T-helper 2 cell treated with Interferon-gamma antibody and Interleukin-4, amounts not matched to agents 100 ng/mL and 5 ng/mL, for 36 hours (primary cell): ENCODE results near the gene SLC12A8. TPM values are rescaled to one million over a fixed set of nuclear protein-coding genes. Genes with fewer than 3 reads are reported as not detected.

Experiments used
- intact Hi-C: fragments of 100-400 bp; cut with micrococcal nuclease; formaldehyde crosslinking; loops from one replicate; pipeline ENCODE4 v1.15.1; 2023
- total RNA-seq: library from RNA; stranded (reverse); gene quantifications from 2 replicates; pipeline ENCODE4 v1.2.3, GENCODE V29; 2022

The SLC12A8 gene
- total RNA-seq, 1 donor from 2014 or later, result 0.32 TPM

DNA sequence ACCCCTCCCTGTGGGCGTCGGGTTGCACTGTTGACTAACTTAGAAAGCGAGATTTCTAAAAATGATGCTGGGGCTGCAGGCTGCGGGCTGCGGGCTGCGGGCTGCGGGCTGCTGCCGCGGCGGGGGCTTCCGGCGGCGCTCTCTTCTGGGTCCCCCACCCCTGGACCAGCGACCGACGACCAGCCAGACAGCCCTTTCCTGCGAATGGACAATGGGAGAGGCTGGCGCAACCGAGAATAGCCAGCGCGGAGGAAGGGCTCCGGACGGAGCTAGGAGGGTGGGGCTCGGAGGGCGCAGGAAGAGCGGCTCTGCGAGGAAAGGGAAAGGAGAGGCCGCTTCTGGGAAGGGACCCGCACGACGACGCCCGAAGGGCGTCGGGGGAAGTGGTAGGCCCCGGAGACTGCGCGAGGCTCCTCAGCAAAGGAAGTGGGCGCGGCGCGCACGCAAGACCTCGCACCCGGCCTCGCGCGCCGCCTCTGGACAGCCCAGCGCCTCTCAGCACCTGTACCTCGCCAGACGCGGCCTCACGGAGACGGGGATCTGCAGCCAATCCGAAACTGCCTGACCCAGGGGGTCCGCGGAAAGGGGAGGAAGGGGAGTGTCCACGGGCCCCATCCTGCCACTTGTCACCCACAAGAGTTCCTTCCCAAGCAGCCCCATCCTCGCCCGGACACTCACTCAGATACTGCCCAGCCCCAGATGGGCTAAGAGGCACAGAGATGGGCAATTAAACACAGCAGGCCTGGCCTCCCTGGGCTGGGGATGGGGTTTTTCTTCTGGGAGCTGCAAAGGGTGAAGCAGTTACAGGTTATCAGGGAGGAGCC is 70.7 kb downstream of the SLC12A8 start:
- intact Hi-C loops, result loop anchor here (1.0 to 10.0 kb wide), 5 partner anchors 16 to 453 kb away; partner anchors contain the start of genes OSBPL11 and ZNF148

DNA sequence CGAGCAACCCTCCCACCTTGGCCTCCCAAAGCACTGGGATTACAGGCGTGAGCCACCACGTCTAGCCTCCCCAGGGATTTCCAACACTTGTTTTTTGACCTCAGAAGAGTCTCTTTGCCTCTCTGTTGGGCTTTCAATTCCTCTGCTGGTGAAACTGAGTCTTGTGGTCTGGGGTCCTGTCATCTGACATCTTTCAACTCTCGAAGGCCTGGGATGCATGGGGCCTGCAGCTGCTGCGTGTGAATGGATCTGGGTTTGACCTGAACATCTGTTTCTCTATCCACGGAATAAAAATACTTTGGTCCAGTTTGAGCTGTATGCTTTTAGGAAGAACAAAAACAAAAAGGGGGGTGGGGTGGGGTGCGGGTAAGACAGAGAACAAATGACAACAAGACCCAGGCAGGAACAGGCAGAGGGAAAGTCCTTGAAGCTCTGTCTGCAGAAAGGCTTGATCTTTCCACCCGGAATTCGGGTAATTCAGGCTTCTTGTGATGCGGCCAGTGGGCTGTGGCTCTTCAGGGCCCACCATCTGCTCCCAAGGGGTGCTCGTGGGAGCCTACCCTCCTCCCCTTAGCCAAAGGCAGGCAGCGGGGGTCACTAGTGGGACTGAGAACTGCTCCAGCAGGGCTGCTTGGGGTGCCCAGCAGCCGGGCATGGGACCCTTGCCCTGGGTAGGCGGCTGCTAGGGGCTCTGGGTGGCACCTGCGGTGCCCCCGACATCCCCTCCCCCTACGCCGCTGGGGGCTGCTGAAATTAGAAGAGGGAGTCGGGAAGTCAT is 71.5 kb downstream of the SLC12A8 start:
- intact Hi-C loops, result loop anchor here (1.0 to 10.0 kb wide), 5 partner anchors 15 to 454 kb away; partner anchors contain the start of genes OSBPL11 and ZNF148

DNA sequence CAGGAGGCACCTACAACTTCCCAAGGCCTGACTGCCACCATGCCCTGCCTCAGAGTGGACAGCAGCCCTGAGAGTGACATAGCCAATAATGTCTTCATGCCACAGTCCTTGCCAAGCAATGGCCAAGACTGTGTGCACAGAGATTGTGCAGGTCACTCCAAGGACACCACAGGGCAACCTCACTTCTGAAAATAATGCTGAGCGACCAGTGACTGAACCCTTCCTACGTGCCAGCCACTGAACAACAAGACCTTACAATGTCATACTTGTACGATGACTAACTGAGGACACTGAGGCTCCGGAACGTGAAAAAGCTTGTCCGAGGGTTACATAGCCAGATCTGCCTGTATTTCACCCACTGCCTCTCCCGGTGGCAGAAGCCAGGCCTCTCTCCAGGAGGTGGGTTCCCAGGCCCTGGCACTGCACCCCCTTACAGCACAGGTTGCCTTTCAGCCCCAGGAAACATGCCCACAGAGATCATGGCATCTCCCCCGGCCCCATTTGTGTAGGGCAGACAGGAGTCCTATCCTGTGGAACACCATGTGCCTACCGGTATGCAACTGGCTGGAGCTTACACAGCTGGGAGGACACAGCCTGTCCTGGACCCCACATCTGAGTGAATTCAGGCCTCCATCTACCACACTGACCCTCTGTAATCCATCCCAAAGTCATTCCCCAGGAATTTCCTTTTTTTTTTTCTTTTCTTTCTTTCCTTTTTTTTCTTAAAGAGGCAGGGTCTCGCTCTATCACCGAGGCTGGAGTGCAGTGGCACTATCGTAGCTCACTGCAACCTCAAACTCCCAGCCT is 72.3 kb downstream of the SLC12A8 start:
- intact Hi-C loops, result loop anchor here (5.0 to 10.0 kb wide), 3 partner anchors 143 to 455 kb away; partner anchors contain the start of genes OSBPL11 and ZNF148

DNA sequence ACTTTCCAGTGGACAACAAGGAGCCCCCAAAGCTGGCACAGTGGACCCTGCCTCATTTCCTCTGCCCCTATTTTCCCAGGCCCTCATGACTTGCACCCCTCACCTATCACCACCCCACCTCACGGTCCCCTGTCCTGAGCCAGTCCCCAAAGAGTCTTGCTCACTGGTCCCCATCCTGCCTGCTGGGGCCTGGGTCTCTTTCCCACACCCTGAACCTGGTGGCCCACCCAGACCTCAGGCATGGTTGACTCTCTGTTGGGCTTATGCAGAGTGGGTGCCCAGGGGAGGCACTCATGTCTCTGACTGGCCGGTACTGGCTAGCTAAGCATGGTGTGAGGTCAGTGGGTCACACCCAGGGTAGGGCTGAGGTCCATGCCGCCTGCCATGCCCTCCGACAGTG is 73.2 kb downstream of the SLC12A8 start:
- intact Hi-C loops, result no loop called here

DNA sequence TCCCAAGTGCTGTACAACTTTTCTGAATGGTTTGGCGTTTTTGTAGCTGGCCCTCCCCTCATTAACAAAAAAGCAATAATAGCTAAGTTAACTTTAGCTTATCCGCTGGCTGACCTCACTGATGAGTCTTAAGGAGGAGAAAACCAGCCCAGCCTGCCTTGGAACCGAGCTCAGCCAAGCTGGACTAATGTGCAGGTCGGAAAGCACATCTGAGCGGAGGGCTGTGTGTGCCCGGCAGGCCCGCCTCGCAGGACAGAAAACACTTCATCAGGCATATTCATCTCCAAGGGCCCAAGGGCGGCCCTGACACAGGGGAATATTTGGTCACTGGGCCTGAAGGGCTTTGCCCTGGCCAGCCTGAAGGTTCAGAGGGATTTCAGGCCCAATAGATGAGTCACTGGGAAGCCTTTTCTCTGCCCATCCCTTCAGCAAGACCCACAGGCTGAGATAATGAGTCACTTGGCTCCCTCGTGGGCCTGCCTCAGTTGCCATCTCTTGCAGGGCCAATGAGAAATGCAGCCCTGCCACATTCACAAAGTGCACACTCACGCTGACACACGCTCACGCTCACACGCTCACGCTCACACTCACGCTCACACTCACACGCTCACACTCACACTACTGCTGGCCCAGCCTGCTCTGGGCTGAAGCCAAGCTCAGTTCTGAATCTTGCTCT is 75.1 kb downstream of the SLC12A8 start:
- intact Hi-C loops, result no loop called here

DNA sequence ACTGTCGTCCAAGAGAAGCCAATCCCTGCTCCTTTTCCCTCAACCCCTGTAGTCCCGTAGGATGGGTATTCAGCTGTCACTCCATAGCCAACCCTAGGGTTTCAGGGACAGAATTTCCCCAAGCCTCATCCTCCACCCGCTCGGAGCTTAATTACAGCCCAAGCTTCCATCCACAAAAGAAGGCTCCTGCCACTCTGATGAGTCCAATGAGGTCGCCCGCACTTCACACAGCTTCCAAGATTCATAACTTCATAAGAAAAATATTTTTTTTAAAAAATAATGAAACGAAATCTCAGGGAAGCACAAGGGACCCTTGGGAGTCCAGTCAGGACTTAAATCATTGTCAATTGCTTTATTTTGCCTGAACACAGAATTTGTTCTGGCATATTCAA is 75.6 kb downstream of the SLC12A8 start:
- intact Hi-C loops, result no loop called here

DNA sequence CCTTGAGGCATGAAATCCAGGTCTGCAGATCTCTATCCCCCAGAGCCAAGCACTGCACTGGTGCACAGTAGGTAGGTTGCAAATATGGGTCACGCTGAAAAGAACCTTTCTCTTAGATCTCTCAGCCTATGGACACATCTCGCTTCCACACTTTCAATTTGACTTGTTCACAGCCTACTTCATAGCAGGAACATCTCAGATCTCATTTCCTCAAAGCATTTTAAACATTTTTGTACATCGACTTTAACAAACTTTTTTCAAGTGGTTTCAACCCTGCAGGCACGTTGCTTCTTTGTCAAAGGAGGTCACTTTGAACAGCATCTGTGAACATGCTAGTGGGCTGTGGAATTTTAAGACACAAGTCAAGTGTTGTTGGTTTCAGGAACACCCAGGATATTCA is 76.0 kb downstream of the SLC12A8 start:
- intact Hi-C loops, result no loop called here

DNA sequence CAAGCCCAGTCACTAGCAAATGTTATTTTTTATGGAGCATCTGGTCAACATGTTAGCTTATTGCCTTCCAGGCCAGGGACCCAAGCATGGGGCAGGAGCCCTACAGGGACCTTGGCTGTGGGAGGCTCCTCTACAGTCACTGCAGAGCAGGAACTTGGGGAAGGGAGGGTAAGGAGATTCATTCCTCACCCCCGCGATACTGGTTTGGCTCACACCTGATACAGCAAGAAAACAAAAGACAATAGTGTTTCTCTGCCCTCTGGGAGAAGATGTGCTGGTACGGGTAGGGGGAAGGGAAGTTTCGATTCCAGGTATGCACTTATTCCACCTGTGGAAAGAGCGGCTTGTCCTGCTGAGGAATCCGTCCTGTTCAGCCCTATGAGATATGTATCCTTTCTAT is 77.6 kb downstream of the SLC12A8 start:
- intact Hi-C loops, result no loop called here

- intact Hi-C loops, result no loop called here
These were observed 79.7 kb downstream of the SLC12A8 start for GRCh38 chr3:125132815-125133214.

GRCh38 chr3:125129512-125129997 is 83.0 kb downstream of the SLC12A8 start:
- intact Hi-C loops, result loop anchor here (5.0 kb wide), 1 partner anchor 77 kb away; no protein-coding TSS in a partner anchor

DNA sequence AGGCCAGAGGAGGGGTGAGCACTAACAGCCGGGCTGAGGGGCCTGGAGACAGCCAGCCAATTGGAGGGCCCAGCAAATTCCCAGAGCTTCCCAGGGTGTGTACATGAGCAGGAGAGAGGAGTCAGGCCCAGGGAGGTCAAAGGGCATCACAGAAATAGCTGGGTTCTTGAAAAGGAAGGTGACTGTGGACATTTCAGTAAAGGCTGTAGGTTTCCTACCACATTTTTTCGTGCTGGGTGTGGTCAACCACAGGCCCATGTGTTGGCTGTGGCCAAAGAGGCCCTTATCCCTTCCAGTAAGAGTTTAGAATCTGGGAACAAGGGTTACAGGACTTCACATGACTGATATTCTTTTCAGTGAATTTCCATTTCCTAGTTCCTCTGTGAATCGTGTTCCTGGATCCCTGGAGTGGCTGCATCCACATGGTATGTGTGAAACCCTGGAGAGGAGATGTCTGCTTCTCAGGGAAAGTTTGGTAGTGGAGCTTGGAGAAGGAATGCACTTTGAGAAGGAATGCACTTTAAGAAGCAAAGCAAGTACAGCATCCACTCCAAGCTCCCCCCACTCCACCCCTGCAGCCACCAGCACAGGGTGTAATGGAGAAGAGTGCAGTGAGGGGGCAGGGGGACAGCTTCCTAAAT is 83.6 kb downstream of the SLC12A8 start:
- intact Hi-C loops, result loop anchor here (5.0 kb wide), 1 partner anchor 77 kb away; no protein-coding TSS in a partner anchor

DNA sequence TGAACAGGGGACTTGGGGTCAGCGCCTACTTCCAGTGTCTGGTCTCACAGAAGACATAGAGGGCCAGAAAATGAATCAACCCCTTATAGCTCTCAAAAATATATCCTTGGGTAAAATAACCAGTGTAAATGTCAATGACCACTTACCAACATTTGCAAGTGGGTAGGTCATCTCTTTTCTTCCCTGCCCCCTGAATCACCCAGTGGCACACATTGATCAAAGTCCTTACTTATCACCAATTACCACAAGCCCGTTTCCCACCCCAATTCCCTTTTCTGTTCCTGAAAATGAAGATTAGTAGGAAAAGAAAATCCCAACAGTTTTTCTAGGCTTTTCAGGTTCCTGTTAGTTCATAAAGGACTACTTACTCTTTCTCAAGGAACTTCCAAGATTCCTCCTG is 86.2 kb downstream of the SLC12A8 start:
- intact Hi-C loops, result loop anchor here (1.0 to 5.0 kb wide), 2 partner anchors 15 to 74 kb away; no protein-coding TSS in a partner anchor

DNA sequence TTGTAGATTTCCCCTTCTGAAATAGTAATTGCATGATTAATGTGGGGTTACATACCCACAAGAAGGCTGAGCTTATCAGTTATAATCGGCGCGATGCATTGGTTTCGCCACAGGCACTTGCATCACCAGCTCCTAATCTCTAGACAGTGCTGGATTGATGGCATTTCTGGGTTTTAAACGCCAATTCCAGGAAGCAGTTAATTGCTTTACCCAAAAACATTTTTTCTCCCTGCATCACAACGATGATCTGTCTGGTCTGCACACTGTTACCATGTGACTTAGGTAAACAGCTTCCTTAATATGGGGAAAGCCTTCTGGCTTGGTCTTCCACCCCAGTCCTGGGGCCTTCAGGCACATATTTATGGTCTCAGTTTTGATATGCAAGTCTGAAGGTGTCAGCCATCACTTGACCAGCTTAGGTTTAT is 86.7 kb downstream of the SLC12A8 start:
- intact Hi-C loops, result loop anchor here (1.0 to 5.0 kb wide), 2 partner anchors 15 to 74 kb away; no protein-coding TSS in a partner anchor

DNA sequence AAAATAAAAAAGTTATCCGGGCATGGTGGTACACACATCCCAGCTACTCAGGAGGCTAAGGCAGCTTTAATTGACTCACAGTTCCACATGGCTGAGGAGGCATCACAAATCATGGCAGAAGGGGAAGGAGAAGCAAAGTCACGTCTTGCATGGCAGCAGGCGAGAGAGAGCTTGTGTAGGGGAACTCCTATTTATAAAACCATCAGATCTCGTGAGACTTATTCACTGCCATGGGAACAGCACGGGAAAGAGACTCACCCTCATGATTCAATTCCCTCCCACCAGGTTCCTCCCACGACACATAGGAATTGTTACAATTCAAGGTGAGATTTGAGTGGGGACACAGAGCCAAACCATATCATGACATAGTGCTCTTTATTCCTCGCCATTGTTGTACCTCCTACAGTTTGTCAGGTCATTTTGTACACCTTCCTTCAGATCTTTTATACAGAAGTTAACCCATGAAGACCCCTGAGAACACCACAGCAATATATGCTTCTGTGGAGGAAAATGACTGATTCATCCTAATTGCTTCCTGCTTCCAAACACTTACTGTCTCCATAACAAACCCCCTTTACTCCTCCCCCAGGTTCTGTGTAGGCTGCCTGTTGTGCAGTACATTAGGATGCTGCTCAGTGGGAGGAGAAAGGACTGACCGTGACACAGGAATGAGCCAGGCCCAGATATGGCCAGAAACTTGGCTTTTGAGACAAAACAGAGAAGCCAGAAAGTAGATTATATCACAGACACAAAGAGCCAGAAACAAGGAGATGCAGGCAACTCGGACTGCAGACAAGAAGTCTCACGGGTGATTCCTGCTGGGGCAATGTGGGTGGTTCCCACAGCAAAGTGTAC is 88.9 kb downstream of the SLC12A8 start:
- intact Hi-C loops, result no loop called here

DNA sequence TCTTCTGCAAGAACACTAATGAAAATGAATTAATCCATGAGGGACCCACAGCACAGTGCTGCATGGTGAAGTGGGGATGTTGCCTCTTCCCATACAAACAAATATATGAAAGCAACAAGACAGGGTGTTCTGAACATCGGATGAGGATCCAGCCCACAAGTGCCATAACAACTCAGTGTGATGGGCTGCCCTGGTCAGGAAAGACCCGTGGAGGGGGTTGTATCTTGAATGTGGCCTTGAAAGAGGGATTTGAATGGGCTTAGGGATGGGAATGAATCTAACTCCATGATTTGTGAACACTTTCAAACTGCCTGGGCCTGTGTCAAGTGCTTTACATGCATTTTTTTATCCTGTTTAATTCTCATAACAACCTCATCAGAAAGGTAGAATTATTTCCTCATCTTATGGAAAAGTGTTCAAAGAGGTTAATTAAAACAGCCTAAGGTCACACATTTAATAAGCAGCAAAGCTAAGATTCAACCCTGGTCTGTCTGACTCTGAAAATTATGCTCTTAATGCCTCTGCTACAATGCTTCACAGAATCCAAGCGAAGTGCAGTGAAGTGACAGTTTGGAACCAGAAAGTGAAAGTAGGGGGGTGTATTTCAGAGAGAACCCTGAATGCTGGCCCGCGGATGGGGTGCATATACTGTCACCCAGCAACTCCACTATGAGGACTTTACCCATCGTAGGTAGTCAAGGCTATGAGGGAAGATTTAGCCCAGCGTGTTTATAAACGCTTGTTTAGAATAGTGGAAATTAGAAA is 91.1 kb downstream of the SLC12A8 start:
- intact Hi-C loops, result no loop called here

- intact Hi-C loops, result no loop called here
These were observed 92.0 kb downstream of the SLC12A8 start for GRCh38 chr3:125120379-125121122.

GRCh38 chr3:125119752-125120378 is 92.7 kb downstream of the SLC12A8 start:
- intact Hi-C loops, result no loop called here
